GM15510 (cell line): ENCODE results near the gene GNAI2.
A peak's percentile ranks its signal among the peaks of the same experiment; 100 is the strongest.

Experiments used
- POLR2A ChIP-seq: IDR thresholded peaks from 3 replicates; pipeline ENCODE4 v1.6.1; 2011; ENCODE audit warnings: borderline replicate concordance; ENCODE audit not compliant: insufficient read length; ENCODE audit errors: extremely low read depth

The GNAI2 gene

GRCh38 chr3:50212502-50212901, 23.5 kb upstream of the GNAI2 start:
- TF ChIP-seq POLR2A, result no peak

DNA sequence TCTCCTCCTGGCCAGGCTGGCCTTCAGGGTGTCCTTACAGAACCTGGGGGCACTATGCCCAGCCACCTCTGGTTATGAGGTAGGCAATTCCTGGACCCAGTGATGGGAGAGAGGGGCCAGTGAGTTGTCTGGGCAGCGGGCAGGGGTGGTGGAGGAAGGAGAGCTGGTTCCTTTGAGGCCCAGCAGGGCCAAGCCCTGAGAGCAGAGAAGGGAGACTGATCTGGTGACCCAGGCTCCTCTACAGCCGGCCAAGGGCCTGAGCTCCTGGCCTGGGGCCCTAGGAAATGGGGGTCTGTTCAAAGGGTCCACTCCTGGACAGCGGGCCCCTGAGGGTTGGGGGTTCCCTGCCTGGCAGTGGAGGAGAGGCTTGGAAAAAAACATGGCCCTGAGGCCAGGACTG, 23.0 kb upstream of the GNAI2 start:
- TF ChIP-seq POLR2A, result no peak

DNA sequence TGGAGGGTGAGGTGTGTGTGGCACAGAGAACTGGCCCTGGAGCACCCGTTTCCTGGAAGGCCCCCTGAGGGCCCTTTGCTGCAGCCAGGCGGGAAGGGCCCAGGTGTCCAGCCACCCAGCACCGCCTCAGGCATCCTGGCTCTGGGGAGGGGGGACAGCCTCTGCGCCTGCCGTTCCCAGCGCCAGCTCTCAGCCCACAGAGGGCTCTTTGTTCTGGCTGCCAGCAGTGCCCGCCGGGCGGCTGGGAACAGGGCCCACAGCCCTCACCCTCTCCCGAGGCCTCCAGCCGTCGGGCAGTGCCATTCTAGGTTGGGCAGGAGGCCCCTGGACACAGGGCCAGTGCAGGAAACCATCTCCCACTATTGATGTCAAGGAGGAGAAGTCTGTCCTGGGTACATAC, 22.6 kb upstream of the GNAI2 start:
- no peak for TF ChIP-seq POLR2A

DNA sequence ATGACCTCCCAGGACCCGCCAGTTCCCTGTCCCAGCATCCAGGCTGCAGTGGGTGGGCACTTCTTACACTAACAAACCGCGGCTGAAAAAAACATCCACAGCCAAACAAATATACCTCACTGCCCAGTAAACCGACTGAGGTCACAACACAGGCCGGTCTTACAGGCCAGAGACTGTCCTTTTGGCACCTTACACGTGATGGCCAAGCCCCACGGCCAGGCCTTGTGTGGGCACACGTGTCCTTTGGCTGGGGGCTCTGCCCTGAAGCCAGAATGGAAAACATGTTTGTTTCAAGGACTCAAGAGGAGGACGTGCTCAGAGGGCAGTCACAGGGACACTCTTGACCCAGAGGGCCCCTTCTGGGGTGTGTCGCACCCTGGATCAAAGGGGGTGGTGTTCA, 21.2 kb upstream of the GNAI2 start:
- TF ChIP-seq POLR2A, result no peak

- TF ChIP-seq POLR2A, result no peak
Observed at GRCh38 chr3:50215529-50215928, 20.5 kb upstream of the GNAI2 start.

- no peak for TF ChIP-seq POLR2A
Observed at GRCh38 chr3:50217681-50218080, 18.3 kb upstream of the GNAI2 start.

- TF ChIP-seq POLR2A, result no peak
Observed at GRCh38 chr3:50218448-50218847, 17.6 kb upstream of the GNAI2 start.

GRCh38 chr3:50219285-50219684, 16.7 kb upstream of the GNAI2 start:
- TF ChIP-seq POLR2A, result no peak

GRCh38 chr3:50220109-50220508, 15.9 kb upstream of the GNAI2 start:
- TF ChIP-seq POLR2A, result no peak

DNA sequence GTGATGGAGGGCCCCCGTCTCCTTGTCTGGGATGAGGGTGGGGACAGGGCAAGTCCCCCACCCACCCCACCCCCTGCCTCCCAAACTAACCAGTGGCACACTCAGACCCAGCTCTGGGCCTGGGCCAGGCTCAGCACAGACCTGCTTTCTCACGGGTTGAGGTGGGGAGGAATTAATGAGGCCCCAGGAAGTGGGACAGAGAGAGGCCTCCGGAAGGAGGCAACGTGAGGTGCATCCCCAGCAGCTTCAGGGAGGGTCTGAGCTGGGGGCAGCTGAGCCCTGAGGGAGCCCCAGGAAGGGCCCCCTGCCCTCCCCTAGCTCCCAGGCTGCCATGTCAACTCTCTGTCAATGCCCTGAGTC, 15.0 kb upstream of the GNAI2 start:
- TF ChIP-seq POLR2A, result no peak

- TF ChIP-seq POLR2A, result no peak
Observed at GRCh38 chr3:50221411-50222168, 14.4 kb upstream of the GNAI2 start.

DNA sequence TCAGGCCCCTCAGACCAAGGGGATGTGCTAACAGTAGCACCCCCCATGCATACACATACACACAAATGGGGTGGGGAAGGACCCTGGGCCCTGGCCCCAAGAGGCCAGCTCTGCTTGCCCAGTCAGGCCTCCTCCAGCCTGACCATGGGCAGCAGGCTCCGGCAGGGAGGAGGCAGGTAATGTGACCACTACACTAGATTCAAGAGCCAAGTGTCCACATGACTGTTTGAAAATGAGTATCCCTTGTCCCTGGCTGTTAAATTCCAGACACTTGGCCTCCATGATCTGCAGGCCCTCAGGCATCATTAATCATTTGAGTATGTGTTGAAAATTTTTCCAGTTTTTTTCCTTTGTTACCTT, 13.9 kb upstream of the GNAI2 start:
- no peak for TF ChIP-seq POLR2A

GRCh38 chr3:50224639-50225038, 11.4 kb upstream of the GNAI2 start:
- TF ChIP-seq POLR2A, result no peak

GRCh38 chr3:50226888-50227389, 9.1 kb upstream of the GNAI2 start:
- TF ChIP-seq POLR2A, result no peak

- TF ChIP-seq POLR2A, result peak; percentile 68
Observed at GRCh38 chr3:50227390-50228183, 8.4 kb upstream of the GNAI2 start.

GRCh38 chr3:50229490-50229889, 6.5 kb upstream of the GNAI2 start:
- TF ChIP-seq POLR2A, result no peak
